ENCODE data around the gene PRKAG2.

GRCh38 chr7:151597541-151598444 lies 279.1 kb downstream of the PRKAG2 start:
- TF ChIP-seq POLR2AphosphoS5 (IDR thresholded peaks at IDR 0.05; ENCODE audit: borderline replicate concordance, low read depth, low read length) (no peak), FOXP2 (optimal IDR thresholded peaks at IDR 0.05; ENCODE audit: control extremely low read depth, extremely low read length, insufficient read depth) (no peak), EZH2 (IDR thresholded peaks at IDR 0.05) (no peak)

All from SK-N-MC (cell line).